ENCODE data around the gene OSBPL10.

The OSBPL10 gene

GRCh38 chr3:31615071-31615875 lies 365.8 kb downstream of the OSBPL10 start:
- ChIA-PET CTCF (no interaction called here), POLR2A (interaction anchor here (0.8 kb wide), 1 partner anchor 83 kb away, joined by 3 read pairs; no protein-coding TSS in a partner anchor)
- TF ChIP-seq SUZ12 (IDR thresholded peaks at IDR 0.05) = no peak
- no peak for TF ChIP-seq ZNF384 (IDR thresholded peaks at IDR 0.05)
- TF ChIP-seq L3MBTL2 (conservative IDR thresholded peaks at IDR 0.05) = no peak
- no peak for TF ChIP-seq LEF1 (IDR thresholded peaks at IDR 0.05; ENCODE audit: borderline replicate concordance)
- no peak for TF ChIP-seq HDGF (IDR thresholded peaks at IDR 0.05; ENCODE audit: borderline replicate concordance)
- TF ChIP-seq ELF4 (IDR thresholded peaks at IDR 0.05) = no peak
- no peak for TF ChIP-seq SP1 (IDR thresholded peaks at IDR 0.05)
- no peak for TF ChIP-seq FOXA1 (IDR thresholded peaks at IDR 0.05)
- TF ChIP-seq BHLHE40 (IDR thresholded peaks at IDR 0.05; ENCODE audit: borderline replicate concordance) = no peak
- no peak for TF ChIP-seq TARDBP (IDR thresholded peaks at IDR 0.05)
- no peak for TF ChIP-seq FOXM1 (IDR thresholded peaks at IDR 0.05; ENCODE audit: borderline replicate concordance)
- TF ChIP-seq CTBP1 (IDR thresholded peaks at IDR 0.05; ENCODE audit: borderline replicate concordance) = no peak
- no peak for TF ChIP-seq FOXK2 (IDR thresholded peaks at IDR 0.05)
- no peak for DNase-seq (ENCODE audit: extremely low spot score)

GRCh38 chr3:31614162-31614921 lies 366.7 kb downstream of the OSBPL10 start:
- TF ChIP-seq L3MBTL2 (conservative IDR thresholded peaks at IDR 0.05) (no peak), ZNF384 (IDR thresholded peaks at IDR 0.05) (no peak), CTBP1 (IDR thresholded peaks at IDR 0.05; ENCODE audit: borderline replicate concordance) (no peak), HDGF (IDR thresholded peaks at IDR 0.05; ENCODE audit: borderline replicate concordance) (no peak), NFRKB (IDR thresholded peaks at IDR 0.05) (no peak), TARDBP (IDR thresholded peaks at IDR 0.05) (no peak), FOXA1 (IDR thresholded peaks at IDR 0.05) (no peak), SP1 (IDR thresholded peaks at IDR 0.05) (no peak), FOXK2 (IDR thresholded peaks at IDR 0.05) (no peak), PKNOX1 (IDR thresholded peaks at IDR 0.05) (no peak), SUZ12 (IDR thresholded peaks at IDR 0.05) (no peak), FOXM1 (IDR thresholded peaks at IDR 0.05; ENCODE audit: borderline replicate concordance) (no peak), LEF1 (IDR thresholded peaks at IDR 0.05; ENCODE audit: borderline replicate concordance) (no peak)
- POLR2A ChIA-PET = interaction anchor here (0.8 kb wide), 1 partner anchor 82 kb away, joined by 3 read pairs; no protein-coding TSS in a partner anchor
- CTCF ChIA-PET = no interaction called here
- no peak for DNase-seq (ENCODE audit: extremely low spot score)

- ChIA-PET CTCF (no interaction called here), POLR2A (no interaction called here)
- no peak for TF ChIP-seq L3MBTL2 (conservative IDR thresholded peaks at IDR 0.05)
- TF ChIP-seq SP1 (IDR thresholded peaks at IDR 0.05) = no peak
- no peak for TF ChIP-seq ELF4 (IDR thresholded peaks at IDR 0.05)
- no peak for TF ChIP-seq CTBP1 (IDR thresholded peaks at IDR 0.05; ENCODE audit: borderline replicate concordance)
- TF ChIP-seq HDGF (IDR thresholded peaks at IDR 0.05; ENCODE audit: borderline replicate concordance) = no peak
- TF ChIP-seq LEF1 (IDR thresholded peaks at IDR 0.05; ENCODE audit: borderline replicate concordance) = no peak
- TF ChIP-seq TARDBP (IDR thresholded peaks at IDR 0.05) = no peak
- TF ChIP-seq FOXK2 (IDR thresholded peaks at IDR 0.05) = no peak
- no peak for TF ChIP-seq ZNF384 (IDR thresholded peaks at IDR 0.05)
- DNase-seq (ENCODE audit: extremely low spot score) = no peak
Measured at GRCh38 chr3:31613654-31614053, 367.4 kb downstream of the OSBPL10 start.

- no peak for TF ChIP-seq CTBP1 (IDR thresholded peaks at IDR 0.05; ENCODE audit: borderline replicate concordance)
- ChIA-PET CTCF (no interaction called here), POLR2A (no interaction called here)
- DNase-seq (ENCODE audit: extremely low spot score) = no peak
Measured at GRCh38 chr3:31613177-31613576, 367.9 kb downstream of the OSBPL10 start.

All from HEK293T (cell line).